Bronchial epithelial cell (primary cell): ENCODE results near the gene XRRA1. TPM values are rescaled to one million over a fixed set of nuclear protein-coding genes. Genes with fewer than 3 reads are reported as not detected.
A peak's percentile ranks its signal among the peaks of the same experiment; 100 is the strongest.

Source experiments
- DNase-seq: peaks from one replicate; pipeline ENCODE4 v3.0.0-alpha.2; 2010; ENCODE audit warnings: low read depth
- FAIRE-seq: peaks from 2 replicates; lab custom pipeline; 2011; peaks lifted over from hg19 to GRCh38; lab: Jason Lieb, UNC
- H3K27me3 ChIP-seq: 2 replicates; pipeline ENCODE4 v1.5.1; 2011; ENCODE audit warnings: low read length; ENCODE audit not compliant: control insufficient read depth, insufficient read depth
- H3K36me3 ChIP-seq: 2 replicates; pipeline ENCODE4 v1.5.1; 2011; ENCODE audit warnings: low read length; ENCODE audit not compliant: control insufficient read depth, insufficient read depth
- H3K4me3 ChIP-seq: 2 replicates; pipeline ENCODE4 v1.5.1; 2011; ENCODE audit warnings: mild to moderate bottlenecking, low read depth, low read length, control low read depth
- CTCF ChIP-seq: IDR thresholded peaks from 2 replicates; pipeline ENCODE4 v1.5.1; 2011; ENCODE audit warnings: mild to moderate bottlenecking, moderate library complexity, low read length, control low read depth, inconsistent platforms; ENCODE audit not compliant: insufficient read depth, severe bottlenecking
- total RNA-seq: library from RNA; depleted of rRNA; stranded (reverse); fragments of >200 nt; gene quantifications from 2 replicates; pipeline ENCODE4 v1.2.1, GENCODE V29; 2014

Gene XRRA1
- total RNA-seq, 1 donor from 2014 or later = 10.8 TPM

DNA sequence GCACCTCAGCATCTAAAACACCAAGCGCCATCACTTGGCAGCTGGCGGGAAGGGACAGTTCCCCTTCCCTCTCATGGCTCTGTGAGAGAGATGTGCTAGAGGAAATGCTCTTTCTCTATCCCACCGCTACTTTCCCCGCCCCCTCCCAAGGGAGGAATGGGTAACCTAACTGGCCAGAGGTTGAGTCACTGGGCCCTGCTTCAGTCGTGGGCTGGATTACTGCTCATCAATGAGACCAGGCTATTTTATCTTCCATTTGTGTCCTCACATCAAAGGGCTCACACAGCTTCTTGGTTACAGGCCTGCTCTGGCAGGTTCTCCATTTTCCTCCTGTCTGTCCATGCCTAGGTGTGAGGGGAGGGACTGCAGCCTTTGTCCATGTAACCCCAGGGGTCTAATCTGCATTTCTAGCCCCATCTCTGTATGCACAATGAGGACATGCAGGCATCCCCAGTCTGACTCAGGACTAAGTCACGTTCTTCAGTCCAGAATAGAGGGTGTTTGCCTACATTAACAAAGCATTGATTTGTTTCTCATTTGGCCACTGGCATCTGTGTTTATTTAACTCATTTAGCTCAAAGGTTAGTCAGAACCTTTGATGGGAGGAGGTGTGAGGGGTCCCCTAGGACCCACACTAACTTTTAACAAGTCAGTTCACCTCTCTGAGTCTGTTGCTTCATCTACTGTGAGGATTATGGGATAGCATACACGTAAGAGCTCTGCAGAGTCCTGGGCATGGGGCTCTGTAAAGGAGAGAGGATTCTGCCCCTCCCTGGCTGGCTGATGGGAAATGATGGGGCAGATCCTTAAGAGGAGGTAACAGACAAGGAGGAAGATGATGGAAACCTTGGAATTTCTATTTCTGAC, 99.1 kb downstream of the XRRA1 start:
- Histone ChIP-seq H3K36me3 (peaks cover 13% of the 10 kb centered on the region), H3K4me3 (no peak overlapping the region), H3K27me3 (no peaks in the 10 kb centered on the region)
- DNase-seq (peak; percentile 56), FAIRE-seq (no peak)
- TF ChIP-seq CTCF = no peak

DNA sequence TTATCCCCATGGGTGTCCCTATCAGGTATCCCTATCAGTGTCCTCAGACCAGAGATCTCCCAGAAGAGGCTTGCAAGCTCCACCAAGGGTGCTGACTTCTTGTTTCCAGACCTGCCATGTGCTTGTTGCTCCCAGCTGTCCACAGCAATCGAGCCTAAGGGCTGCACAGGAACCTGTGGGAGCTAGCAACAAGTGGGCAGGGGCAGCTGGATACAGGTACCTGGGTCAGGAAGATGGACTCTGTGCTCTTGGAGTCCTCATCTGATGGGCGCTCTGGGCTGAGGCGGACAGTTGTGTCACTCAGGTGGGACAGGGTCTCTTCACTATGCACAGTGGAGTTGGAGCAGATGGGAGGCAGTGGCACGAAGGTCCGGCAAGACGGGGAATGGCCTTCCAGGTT, 101.0 kb downstream of the XRRA1 start:
- peaks cover 14% of the 10 kb centered on the region for H3K36me3 ChIP-seq
- no peak overlapping the region for H3K4me3 ChIP-seq
- no peaks in the 10 kb centered on the region for H3K27me3 ChIP-seq
- no peak for TF ChIP-seq CTCF
- DNase-seq = no peak
- FAIRE-seq = no peak

- no peak for DNase-seq
- no peak for FAIRE-seq
- no peak for TF ChIP-seq CTCF
- no peaks in the 10 kb centered on the region for H3K27me3 ChIP-seq
- no peak overlapping the region for H3K4me3 ChIP-seq
- H3K36me3 ChIP-seq = peaks cover 15% of the 10 kb centered on the region
Observed at GRCh38 chr11:74847395-74847794, 101.5 kb downstream of the XRRA1 start.

- no peaks in the 10 kb centered on the region for H3K27me3 ChIP-seq
- no peak overlapping the region for H3K4me3 ChIP-seq
- FAIRE-seq = no peak
- no peak for TF ChIP-seq CTCF
- H3K36me3 ChIP-seq = peaks cover 14% of the 10 kb centered on the region
- peak; percentile 9 for DNase-seq
Observed at GRCh38 chr11:74846770-74847169, 102.1 kb downstream of the XRRA1 start.

GRCh38 chr11:74845978-74846517, 102.8 kb downstream of the XRRA1 start:
- FAIRE-seq (no peak), DNase-seq (no peak)
- Histone ChIP-seq H3K36me3 (peaks cover 14% of the 10 kb centered on the region), H3K27me3 (no peaks in the 10 kb centered on the region), H3K4me3 (no peak overlapping the region)
- no peak for TF ChIP-seq CTCF
